Measurements from ENCODE around the gene SERPINE2.

- TF ChIP-seq, protein P1, sequence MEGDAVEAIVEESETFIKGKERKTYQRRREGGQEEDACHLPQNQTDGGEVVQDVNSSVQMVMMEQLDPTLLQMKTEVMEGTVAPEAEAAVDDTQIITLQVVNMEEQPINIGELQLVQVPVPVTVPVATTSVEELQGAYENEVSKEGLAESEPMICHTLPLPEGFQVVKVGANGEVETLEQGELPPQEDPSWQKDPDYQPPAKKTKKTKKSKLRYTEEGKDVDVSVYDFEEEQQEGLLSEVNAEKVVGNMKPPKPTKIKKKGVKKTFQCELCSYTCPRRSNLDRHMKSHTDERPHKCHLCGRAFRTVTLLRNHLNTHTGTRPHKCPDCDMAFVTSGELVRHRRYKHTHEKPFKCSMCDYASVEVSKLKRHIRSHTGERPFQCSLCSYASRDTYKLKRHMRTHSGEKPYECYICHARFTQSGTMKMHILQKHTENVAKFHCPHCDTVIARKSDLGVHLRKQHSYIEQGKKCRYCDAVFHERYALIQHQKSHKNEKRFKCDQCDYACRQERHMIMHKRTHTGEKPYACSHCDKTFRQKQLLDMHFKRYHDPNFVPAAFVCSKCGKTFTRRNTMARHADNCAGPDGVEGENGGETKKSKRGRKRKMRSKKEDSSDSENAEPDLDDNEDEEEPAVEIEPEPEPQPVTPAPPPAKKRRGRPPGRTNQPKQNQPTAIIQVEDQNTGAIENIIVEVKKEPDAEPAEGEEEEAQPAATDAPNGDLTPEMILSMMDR (IDR thresholded peaks at IDR 0.05): no peak
- TF ChIP-seq POLR2A (IDR thresholded peaks at IDR 0.05): no peak
- TF ChIP-seq EP300 (IDR thresholded peaks at IDR 0.05): no peak
These were observed 27.2 kb downstream of the SERPINE2 start for GRCh38 chr2:224011837-224012236.

Data from tibial nerve (tissue), 4 donors.